HepG2 (cell line): Measurements from ENCODE around the gene FKBP14. TPM values are rescaled to one million over a fixed set of nuclear protein-coding genes. Genes with fewer than 3 reads are reported as not detected.
A peak's percentile ranks its signal among the peaks of the same experiment; 100 is the strongest.

Experiments used
- ATAC-seq: fragments of 200-7000 bp; cut with Tn5 transposase; 3 replicates; pipeline ENCODE4 v1.9.1; 2020; ENCODE audit warnings: mild to moderate bottlenecking, moderate library complexity
- BruUV-seq: library from RNA; stranded (reverse); fragments of 400-500 nt; replicated peaks from 2 replicates; lab custom pipeline; 2021; lab: Mats Ljungman, UMichigan
- CTCF ChIA-PET: fragments of 300-600 bp; formaldehyde crosslinking; extraction: SDS; loops from one replicate; lab custom pipeline; 2021; ENCODE audit warnings: low total read pairs, inconsistent platforms, low intra/inter-chr PET ratio; lab: Yijun Ruan, JAX
- POLR2A ChIA-PET: fragments of 350-600 bp; sonication (Branson Sonifier 250); formaldehyde crosslinking; loops from one replicate; lab custom pipeline; 2020; ENCODE audit warnings: antibody characterized with exemption, inconsistent platforms; lab: Yijun Ruan, JAX
- DNase-seq: peaks from one replicate; pipeline ENCODE4 v3.0.0-alpha.2; 2015; ENCODE audit warnings: low spot score
- FAIRE-seq: peaks from 3 replicates; lab custom pipeline; 2011; peaks lifted over from hg19 to GRCh38; lab: Jason Lieb, UNC
- H2AFZ ChIP-seq: one replicate; pipeline ENCODE4 v1.6.1; 2011; ENCODE audit warnings: low read length, inconsistent platforms
- H3K27ac ChIP-seq: fragments of 300-600 bp; 3 replicates; pipeline ENCODE4 v1.8.0; 2011; ENCODE audit warnings: mixed run types, mild to moderate bottlenecking, mixed read lengths, low read length, inconsistent platforms; ENCODE audit not compliant: insufficient read depth; ENCODE audit errors: extremely low read length
- H3K27me3 ChIP-seq, 2 experiments: fragments of 200-600 bp in 1 of 2; 2 replicates in 1 of 2; 3 replicates in 1 of 2; pipeline versions ENCODE4 v1.6.0 to v1.8.0; 2011; ENCODE audit warnings: low read length in 2 of 2, mild to moderate bottlenecking in 2 of 2, moderate library complexity in 2 of 2, inconsistent platforms in 1 of 2; ENCODE audit not compliant: insufficient read depth in 2 of 2, control insufficient read depth in 1 of 2
- H3K36me3 ChIP-seq, 2 experiments: fragments of 200-600 bp in 1 of 2; replicated peaks in 1 of 2; 2 replicates in 1 of 2; 3 replicates in 1 of 2; pipeline versions ENCODE4 v1.5.1 to v1.8.0; 2011; ENCODE audit warnings: low read length in 2 of 2, inconsistent platforms in 1 of 2; ENCODE audit not compliant: insufficient read depth in 2 of 2, control insufficient read depth in 1 of 2
- H3K4me1 ChIP-seq: 2 replicates; pipeline ENCODE4 v1.5.1; 2012; ENCODE audit warnings: low read length, inconsistent platforms; ENCODE audit not compliant: insufficient read depth
- H3K4me2 ChIP-seq: 2 replicates; pipeline ENCODE4 v1.6.0; 2011; ENCODE audit warnings: low read depth, low read length, inconsistent platforms
- H3K4me3 ChIP-seq, 3 experiments: fragments of 200-600 bp in 1 of 3; sonication (generic), shearing (Covaris generic) in 1 of 3; replicated peaks in 1 of 3; 2 replicates each; pipeline ENCODE4 v1.5.1; 2011 to 2016; ENCODE audit warnings: low read length in 3 of 3, inconsistent platforms in 2 of 3, low read depth in 2 of 3, mild to moderate bottlenecking in 2 of 3, control low read depth in 1 of 3, mixed read lengths in 1 of 3; ENCODE audit not compliant: insufficient read depth in 1 of 3
- H3K79me2 ChIP-seq: one replicate; pipeline ENCODE4 v1.6.1; 2011; ENCODE audit warnings: low read length, inconsistent platforms; ENCODE audit not compliant: insufficient read depth
- H3K9ac ChIP-seq: 2 replicates; pipeline ENCODE4 v1.6.0; 2011; ENCODE audit warnings: mild to moderate bottlenecking, low read depth, low read length, inconsistent platforms; ENCODE audit not compliant: insufficient read depth
- H3K9me3 ChIP-seq: 2 replicates; pipeline ENCODE4 v1.5.1; 2012; ENCODE audit warnings: mild to moderate bottlenecking, low read length
- H4K20me1 ChIP-seq: 2 replicates; pipeline ENCODE4 v1.6.0; 2011; ENCODE audit warnings: inconsistent platforms, mild to moderate bottlenecking, low read length, moderate library complexity; ENCODE audit not compliant: insufficient read depth
- CTCF ChIP-seq: sonication (generic); formaldehyde crosslinking; IDR thresholded peaks from 2 replicates; pipeline ENCODE4 v1.5.0; 2020; ENCODE audit warnings: mild to moderate bottlenecking, missing genetic modification reagents, moderate library complexity
- ETV6 ChIP-seq: sonication (generic); formaldehyde crosslinking; conservative IDR thresholded peaks from 2 replicates; pipeline ENCODE4 v1.4.0; 2020; ENCODE audit warnings: missing genetic modification reagents
- HDAC1 ChIP-seq: sonication (generic); formaldehyde crosslinking; IDR thresholded peaks from 2 replicates; pipeline ENCODE4 v1.5.1; 2020; ENCODE audit warnings: mild to moderate bottlenecking, missing genetic modification reagents
- MIXL1 ChIP-seq: IDR thresholded peaks from 2 replicates; pipeline ENCODE4 v1.6.1; 2016
- NFE2L2 ChIP-seq: fragments of 150-350 bp; IDR thresholded peaks from 2 replicates; pipeline ENCODE4 v1.6.1; 2014; ENCODE audit warnings: low read length
- SRSF1 ChIP-seq: fragments of 200-400 bp; formaldehyde crosslinking; optimal IDR thresholded peaks from 2 replicates; pipeline ENCODE3; 2017; ENCODE audit warnings: mild to moderate bottlenecking, low read depth, low read length, moderate library complexity
- STAG1 ChIP-seq: sonication (generic); formaldehyde crosslinking; IDR thresholded peaks from 2 replicates; pipeline ENCODE4 v1.4.0; 2020; ENCODE audit warnings: missing genetic modification reagents
- WGBS: methylation state at CpG from one replicate; pipeline ENCODE4 v1.1.6; 2017; ENCODE audit warnings: low lambda C conversion rate; 5-methylcytosine and 5-hydroxymethylcytosine counted together
- in situ Hi-C: cut with HindIII; loops from 2 replicates; pipeline ENCODE4 v1.10.0; 2017; ENCODE audit warnings: low pct_unique_long_range_greater_than_20kb; ENCODE audit not compliant: extremely low pct_ligation_motif_present
- intact Hi-C: fragments of 100-400 bp; cut with micrococcal nuclease; formaldehyde crosslinking; loops from one replicate; pipeline ENCODE4 v1.10.0; 2022; ENCODE audit not compliant: unreplicated experiment
- polyA plus RNA-seq, 8 experiments: library from polyadenylated mRNA; depleted of rRNA in 3 of 8; stranded (reverse) in 7 of 8; unstranded in 1 of 8; fragments of >200 nt; fragmentation: Illumina TruSeq in 4 of 8; extraction: Trizol in 4 of 8; gene quantifications; 2 replicates each; pipeline versions ENCODE4 v1.2.1 to v1.2.3, GENCODE V29; 2011 to 2016; ENCODE audit warnings: low read depth in 4 of 8, missing spikeins in 1 of 8, mixed read lengths in 1 of 8; ENCODE audit not compliant: insufficient read depth in 1 of 8
- total RNA-seq, 5 experiments: library from RNA; depleted of rRNA; stranded (reverse); fragments of >200 nt; fragmentation: Illumina TruSeq; extraction: Trizol; gene quantifications; 2 replicates each; pipeline ENCODE4 v1.2.3, GENCODE V29; 2016; ENCODE audit warnings: low read depth in 1 of 5
- TF ChIP-seq, protein P1 (sequence below): sonication (generic); formaldehyde crosslinking; IDR thresholded peaks from 2 replicates; pipeline ENCODE4 v1.8.0; 2022; ENCODE audit warnings: mild to moderate bottlenecking, missing genetic modification reagents, borderline replicate concordance

The FKBP14 gene
- total and polyA plus RNA-seq, 2 of the 13 experiments (the other 11 are each of a cell fraction or from before 2014, with no cell fraction given), result 20.0 to 32.3 TPM

GRCh38 chr7:30026229-30027064, at the start of gene FKBP14 (continued):
- no peak for TF ChIP-seq SRSF1
- TF ChIP-seq, protein P1, sequence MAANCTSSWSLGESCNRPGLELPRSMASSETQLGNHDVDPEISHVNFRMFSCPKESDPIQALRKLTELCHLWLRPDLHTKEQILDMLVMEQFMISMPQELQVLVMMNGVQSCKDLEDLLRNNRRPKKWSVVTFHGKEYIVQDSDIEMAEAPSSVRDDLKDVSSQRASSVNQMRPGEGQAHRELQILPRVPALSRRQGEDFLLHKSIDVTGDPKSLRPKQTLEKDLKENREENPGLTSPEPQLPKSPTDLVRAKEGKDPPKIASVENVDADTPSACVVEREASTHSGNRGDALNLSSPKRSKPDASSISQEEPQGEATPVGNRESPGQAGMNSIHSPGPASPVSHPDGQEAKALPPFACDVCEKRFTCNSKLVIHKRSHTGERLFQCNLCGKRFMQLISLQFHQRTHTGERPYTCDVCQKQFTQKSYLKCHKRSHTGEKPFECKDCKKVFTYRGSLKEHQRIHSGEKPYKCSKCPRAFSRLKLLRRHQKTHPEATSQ (CRISPR knock-in tag), result no peak
- TF ChIP-seq ETV6 (CRISPR knock-in tag), result no peak

GRCh38 chr7:30074422-30075030, 48.0 kb upstream of the FKBP14 start:
- WGBS, result 83% methylated on average over 1 of the region's 1 CpG
- Histone ChIP-seq H2AFZ (no peak overlapping the region), H3K79me2 (no peaks in the 10 kb centered on the region), H3K9ac (no peak overlapping the region), H3K27ac (no peak overlapping the region), H4K20me1 (peaks cover 7% of the 10 kb centered on the region; the same call in 1 of the 2 replicates), H3K4me3 (no peak overlapping the region), H3K9me3 (no peaks in the 10 kb centered on the region), H3K27me3 (no peaks in the 10 kb centered on the region), H3K4me2 (no peak overlapping the region), H3K4me1 (peaks cover 3% of the 10 kb centered on the region), H3K36me3 (peaks cover 11 to 29% of the 10 kb centered on the region in 2 experiments; a peak in 4 of 5 replicates)
- FAIRE-seq, result no peak
- DNase-seq, result peak; percentile 30
- POLR2A ChIA-PET, result no interaction called here
- in situ Hi-C loops (no loop called here), intact Hi-C loops (no loop called here)
- ATAC-seq, result no peak
- BruUV-seq, result no TSS peak
- TF ChIP-seq CTCF (CRISPR knock-in tag) (peak; percentile 51), NFE2L2 (no peak), HDAC1 (no peak), MIXL1 (0 out of 2 replicates have a peak, but pooled peaks have one; percentile 49), STAG1 (CRISPR knock-in tag) (peak; percentile 54)
- CTCF ChIA-PET, result no interaction called here
